PC-9 (cell line): ENCODE data around the gene INHA. TPM values are rescaled to one million over a fixed set of nuclear protein-coding genes. Genes with fewer than 3 reads are reported as not detected.

Source experiments
- BruUV-seq: library from RNA; stranded (reverse); fragments of 400-500 nt; replicated peaks from 2 replicates; lab custom pipeline; 2021; lab: Mats Ljungman, UMichigan
- CTCF ChIA-PET: fragments of 300-600 bp; sonication (Branson Sonifier 250); formaldehyde crosslinking; loops from one replicate; lab custom pipeline; 2022; ENCODE audit warnings: antibody characterized with exemption; lab: Charles Lee
- POLR2A ChIA-PET: fragments of 300-600 bp; sonication (Branson Sonifier 250); formaldehyde crosslinking; loops from one replicate; lab custom pipeline; 2022; ENCODE audit warnings: antibody characterized with exemption; ENCODE audit not compliant: unreplicated experiment; lab: Charles Lee
- DNase-seq, 2 experiments: peaks; one replicate each; pipeline versions ENCODE4 v3.0.0 to v3.0.0-alpha.2; 2015 to 2022; ENCODE audit warnings: mixed read lengths in 1 of 2
- H2AFZ ChIP-seq: fragments of 200-600 bp; sonication (generic); 2 replicates; pipeline ENCODE4 v1.8.1; 2017; ENCODE audit warnings: antibody characterized with exemption
- H3F3A ChIP-seq: fragments of 200-600 bp; sonication (generic); 2 replicates; pipeline ENCODE4 v1.8.1; 2017; ENCODE audit warnings: antibody characterized with exemption, mild to moderate bottlenecking, low read depth; ENCODE audit not compliant: insufficient read depth
- H3K27ac ChIP-seq: fragments of 200-600 bp; sonication (generic); 2 replicates; pipeline ENCODE4 v1.6.1; 2016; ENCODE audit warnings: mixed run types
- H3K27me3 ChIP-seq: fragments of 200-600 bp; sonication (generic); 2 replicates; pipeline ENCODE4 v1.6.1; 2016; ENCODE audit warnings: low read depth, mixed run types; ENCODE audit not compliant: insufficient read depth
- H3K36me3 ChIP-seq: fragments of 200-600 bp; sonication (generic); 2 replicates; pipeline ENCODE4 v1.6.1; 2016; ENCODE audit warnings: low read depth, mixed run types
- H3K4me1 ChIP-seq: fragments of 200-600 bp; sonication (generic); replicated peaks from 2 replicates; pipeline ENCODE4 v1.6.1; 2016; ENCODE audit warnings: mixed run types; ENCODE audit not compliant: insufficient read depth
- H3K4me2 ChIP-seq: fragments of 200-600 bp; sonication (generic); 2 replicates; pipeline ENCODE4 v1.6.1; 2017; ENCODE audit warnings: mixed run types
- H3K4me3 ChIP-seq: fragments of 200-600 bp; sonication (generic); 2 replicates; pipeline ENCODE4 v1.6.1; 2016; ENCODE audit warnings: mixed run types
- H3K79me2 ChIP-seq: fragments of 200-600 bp; sonication (generic); 2 replicates; pipeline ENCODE4 v1.6.1; 2017; ENCODE audit warnings: low read depth, mixed run types
- H3K9me2 ChIP-seq: fragments of 200-600 bp; sonication (generic); 2 replicates; pipeline ENCODE4 v1.8.1; 2017; ENCODE audit warnings: mild to moderate bottlenecking; ENCODE audit not compliant: insufficient read depth
- H3K9me3 ChIP-seq: fragments of 200-600 bp; sonication (generic); 2 replicates; pipeline ENCODE4 v1.8.1; 2016; ENCODE audit warnings: low read depth; ENCODE audit not compliant: insufficient read depth
- H4K20me1 ChIP-seq: fragments of 200-600 bp; sonication (generic); 2 replicates; pipeline ENCODE4 v1.8.1; 2017; ENCODE audit not compliant: insufficient read depth
- CTCF ChIP-seq: fragments of 200-600 bp; sonication (generic); conservative IDR thresholded peaks from 2 replicates; pipeline ENCODE4 v1.6.1; 2017; ENCODE audit warnings: mixed run types, antibody characterized with exemption, mild to moderate bottlenecking, moderate library complexity
- EZH2 ChIP-seq: fragments of 200-600 bp; sonication (generic); IDR thresholded peaks from 2 replicates; pipeline ENCODE4 v1.8.0; 2017; ENCODE audit warnings: antibody characterized with exemption, low read depth
- intact Hi-C: fragments of 100-400 bp; cut with micrococcal nuclease; formaldehyde crosslinking; loops from one replicate; pipeline ENCODE4 v1.10.0; 2022; ENCODE audit not compliant: unreplicated experiment
- total RNA-seq: library from RNA; stranded (reverse); gene quantifications from 2 replicates; pipeline ENCODE4 v1.2.3, GENCODE V29; 2021

INHA gene
- total RNA-seq, 1 experiment from 2014 or later = 5.2 TPM

GRCh38 chr2:219532378-219532649, 39.8 kb upstream of the INHA start:
- no peaks in the 10 kb centered on the region for H3K9me2 ChIP-seq
- H3K27me3 ChIP-seq = peaks cover 31% of the 10 kb centered on the region
- H3F3A ChIP-seq = peaks cover under 1% of the 10 kb centered on the region; the same call in 1 of the 2 replicates
- no peaks in the 10 kb centered on the region for H3K9me3 ChIP-seq
- no peak overlapping the region for H3K4me2 ChIP-seq
- no peaks in the 10 kb centered on the region for H3K36me3 ChIP-seq
- no peaks in the 10 kb centered on the region for H4K20me1 ChIP-seq
- H3K79me2 ChIP-seq = no peaks in the 10 kb centered on the region
- ChIA-PET CTCF (interaction anchor here (0.5 to 0.8 kb wide), 2 partner anchors 10 to 34 kb away, joined by 7 to 9 read pairs; partner anchors contain the start of gene GMPPA), POLR2A (no interaction called here)
- no TSS peak for BruUV-seq
- DNase-seq = no peak
- H3K4me3 ChIP-seq = no peak overlapping the region
- H3K27ac ChIP-seq = no peak overlapping the region
- intact Hi-C loops = loop anchor here (5.0 kb wide), 2 partner anchors 235 to 520 kb away; no protein-coding TSS in a partner anchor
- no peak overlapping the region for H2AFZ ChIP-seq
- H3K4me1 ChIP-seq = no peaks in the 10 kb centered on the region
- TF ChIP-seq EZH2 (no peak), CTCF (no peak)

- ChIA-PET CTCF (interaction anchor here (0.7 kb wide), 1 partner anchor 48 kb away, joined by 19 read pairs; no protein-coding TSS in a partner anchor), POLR2A (no interaction called here)
- Histone ChIP-seq H3K27me3 (peaks cover 13% of the 10 kb centered on the region), H3K27ac (no peak overlapping the region), H3K4me3 (no peak overlapping the region), H3K4me1 (no peaks in the 10 kb centered on the region), H4K20me1 (peaks cover 7% of the 10 kb centered on the region; the same call in 1 of the 2 replicates), H2AFZ (no peak overlapping the region), H3K36me3 (no peaks in the 10 kb centered on the region), H3K9me3 (no peaks in the 10 kb centered on the region), H3F3A (peaks cover 6% of the 10 kb centered on the region; the same call in 1 of the 2 replicates), H3K4me2 (no peak overlapping the region), H3K9me2 (no peaks in the 10 kb centered on the region), H3K79me2 (no peaks in the 10 kb centered on the region)
- peak; percentile 61 to 63 for DNase-seq
- intact Hi-C loops = loop anchor here (5.0 kb wide), 2 partner anchors 237 to 522 kb away; no protein-coding TSS in a partner anchor
- BruUV-seq = no TSS peak
- TF ChIP-seq EZH2 = no peak
- TF ChIP-seq CTCF = no peak
Observed at GRCh38 chr2:219533930-219534661, 38.0 kb upstream of the INHA start.

GRCh38 chr2:219536425-219536824, 35.7 kb upstream of the INHA start:
- no peak for DNase-seq
- Histone ChIP-seq H3K4me3 (no peak overlapping the region), H3K4me1 (no peaks in the 10 kb centered on the region), H2AFZ (no peak overlapping the region), H3K9me2 (no peaks in the 10 kb centered on the region), H3K4me2 (no peak overlapping the region), H3F3A (peaks cover 11% of the 10 kb centered on the region; the same call in 1 of the 2 replicates), H3K9me3 (no peaks in the 10 kb centered on the region), H3K36me3 (peaks cover 9% of the 10 kb centered on the region), H3K27ac (no peak overlapping the region), H3K27me3 (peaks cover 5% of the 10 kb centered on the region; the same call in 1 of the 2 replicates), H4K20me1 (peaks cover 21% of the 10 kb centered on the region), H3K79me2 (peaks cover 4% of the 10 kb centered on the region; the same call in 1 of the 2 replicates)
- no peak for TF ChIP-seq CTCF
- no peak for TF ChIP-seq EZH2
- no TSS peak for BruUV-seq
- ChIA-PET CTCF (no interaction called here), POLR2A (no interaction called here)
- intact Hi-C loops = no loop called here
